Measurements from ENCODE around the gene GRK4.

DNA sequence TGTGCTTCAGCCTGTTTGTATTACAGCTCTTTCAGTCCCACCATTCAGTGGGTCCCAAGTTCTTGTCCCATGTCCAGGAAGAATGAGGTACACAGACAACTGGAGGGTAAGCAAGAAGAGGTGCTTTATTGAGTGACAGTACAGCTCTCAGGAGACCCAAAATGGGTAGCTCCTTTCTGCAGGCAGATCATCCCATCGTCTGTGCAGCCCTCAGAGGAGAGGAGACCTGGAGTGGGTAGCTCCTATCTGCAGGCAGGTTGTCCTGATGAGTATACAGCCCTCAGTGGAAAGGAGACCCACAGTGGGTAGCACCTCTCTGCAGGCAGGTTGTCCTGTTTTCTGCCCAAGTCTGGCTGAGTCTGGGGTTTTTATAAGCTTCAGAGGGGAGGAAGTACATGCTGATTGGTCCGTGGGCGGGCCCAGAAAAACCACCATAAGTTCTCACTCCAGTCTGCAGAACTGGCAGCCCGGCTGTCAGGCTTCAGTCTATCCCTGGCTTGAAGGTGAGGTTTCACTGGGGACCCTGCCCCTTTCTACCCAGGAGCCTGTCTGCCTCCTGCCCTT, 18.0 kb downstream of the GRK4 start:
- TF ChIP-seq, protein P1, sequence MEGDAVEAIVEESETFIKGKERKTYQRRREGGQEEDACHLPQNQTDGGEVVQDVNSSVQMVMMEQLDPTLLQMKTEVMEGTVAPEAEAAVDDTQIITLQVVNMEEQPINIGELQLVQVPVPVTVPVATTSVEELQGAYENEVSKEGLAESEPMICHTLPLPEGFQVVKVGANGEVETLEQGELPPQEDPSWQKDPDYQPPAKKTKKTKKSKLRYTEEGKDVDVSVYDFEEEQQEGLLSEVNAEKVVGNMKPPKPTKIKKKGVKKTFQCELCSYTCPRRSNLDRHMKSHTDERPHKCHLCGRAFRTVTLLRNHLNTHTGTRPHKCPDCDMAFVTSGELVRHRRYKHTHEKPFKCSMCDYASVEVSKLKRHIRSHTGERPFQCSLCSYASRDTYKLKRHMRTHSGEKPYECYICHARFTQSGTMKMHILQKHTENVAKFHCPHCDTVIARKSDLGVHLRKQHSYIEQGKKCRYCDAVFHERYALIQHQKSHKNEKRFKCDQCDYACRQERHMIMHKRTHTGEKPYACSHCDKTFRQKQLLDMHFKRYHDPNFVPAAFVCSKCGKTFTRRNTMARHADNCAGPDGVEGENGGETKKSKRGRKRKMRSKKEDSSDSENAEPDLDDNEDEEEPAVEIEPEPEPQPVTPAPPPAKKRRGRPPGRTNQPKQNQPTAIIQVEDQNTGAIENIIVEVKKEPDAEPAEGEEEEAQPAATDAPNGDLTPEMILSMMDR (IDR thresholded peaks at IDR 0.05) = no peak
- TF ChIP-seq SIN3A (IDR thresholded peaks at IDR 0.05; ENCODE audit: borderline replicate concordance, insufficient read depth, low read depth, low read length) = no peak
